LNCAP (cell line): ENCODE measurements around the gene STK31.

Source experiments
- TF ChIP-seq, protein P1 (sequence below): fragments of 450-650 bp; IDR thresholded peaks from 2 replicates; pipeline ENCODE4 v1.5.1; 2017; ENCODE audit warnings: mild to moderate bottlenecking

Gene STK31

DNA sequence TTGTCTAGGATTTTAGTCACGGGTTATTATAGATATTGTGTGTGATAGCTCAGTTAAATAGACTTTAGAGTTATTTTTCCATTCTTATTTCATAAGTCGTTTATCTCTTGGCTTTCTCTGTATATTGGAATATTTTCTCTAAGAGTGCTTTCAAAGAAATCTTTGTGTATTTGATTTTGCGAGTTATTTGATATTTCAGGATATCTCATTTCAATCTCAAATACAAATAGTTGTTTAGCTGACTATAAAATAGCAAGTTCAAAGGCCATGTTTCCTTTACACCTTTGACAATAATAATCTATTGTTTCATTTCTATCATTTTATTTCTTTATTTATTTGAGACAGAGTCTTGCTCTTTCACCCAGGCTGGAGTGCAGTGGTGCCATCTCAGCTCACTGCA is 55.9 kb downstream of the STK31 start:
- TF ChIP-seq, protein P1, sequence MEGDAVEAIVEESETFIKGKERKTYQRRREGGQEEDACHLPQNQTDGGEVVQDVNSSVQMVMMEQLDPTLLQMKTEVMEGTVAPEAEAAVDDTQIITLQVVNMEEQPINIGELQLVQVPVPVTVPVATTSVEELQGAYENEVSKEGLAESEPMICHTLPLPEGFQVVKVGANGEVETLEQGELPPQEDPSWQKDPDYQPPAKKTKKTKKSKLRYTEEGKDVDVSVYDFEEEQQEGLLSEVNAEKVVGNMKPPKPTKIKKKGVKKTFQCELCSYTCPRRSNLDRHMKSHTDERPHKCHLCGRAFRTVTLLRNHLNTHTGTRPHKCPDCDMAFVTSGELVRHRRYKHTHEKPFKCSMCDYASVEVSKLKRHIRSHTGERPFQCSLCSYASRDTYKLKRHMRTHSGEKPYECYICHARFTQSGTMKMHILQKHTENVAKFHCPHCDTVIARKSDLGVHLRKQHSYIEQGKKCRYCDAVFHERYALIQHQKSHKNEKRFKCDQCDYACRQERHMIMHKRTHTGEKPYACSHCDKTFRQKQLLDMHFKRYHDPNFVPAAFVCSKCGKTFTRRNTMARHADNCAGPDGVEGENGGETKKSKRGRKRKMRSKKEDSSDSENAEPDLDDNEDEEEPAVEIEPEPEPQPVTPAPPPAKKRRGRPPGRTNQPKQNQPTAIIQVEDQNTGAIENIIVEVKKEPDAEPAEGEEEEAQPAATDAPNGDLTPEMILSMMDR = no peak

DNA sequence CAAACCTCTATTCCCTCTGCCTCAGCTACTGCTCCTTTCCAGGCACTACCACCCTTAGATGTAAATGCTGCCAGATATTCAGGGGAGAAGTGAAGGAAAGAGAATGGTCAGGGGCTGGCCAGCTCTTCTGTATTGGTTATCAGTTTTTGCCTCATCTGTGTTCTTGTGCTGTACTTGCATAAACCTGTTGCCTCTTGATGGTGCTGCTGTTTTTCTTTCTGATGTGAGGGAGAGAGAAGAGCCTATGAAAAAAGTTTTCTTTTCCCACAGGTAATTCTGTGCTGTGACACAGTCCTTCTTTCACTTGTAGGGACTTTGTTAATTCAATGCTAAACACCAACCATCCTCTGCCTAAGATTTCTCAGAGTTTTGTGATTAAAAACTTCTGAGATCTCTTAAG is 57.5 kb downstream of the STK31 start:
- TF ChIP-seq, protein P1 = no peak

DNA sequence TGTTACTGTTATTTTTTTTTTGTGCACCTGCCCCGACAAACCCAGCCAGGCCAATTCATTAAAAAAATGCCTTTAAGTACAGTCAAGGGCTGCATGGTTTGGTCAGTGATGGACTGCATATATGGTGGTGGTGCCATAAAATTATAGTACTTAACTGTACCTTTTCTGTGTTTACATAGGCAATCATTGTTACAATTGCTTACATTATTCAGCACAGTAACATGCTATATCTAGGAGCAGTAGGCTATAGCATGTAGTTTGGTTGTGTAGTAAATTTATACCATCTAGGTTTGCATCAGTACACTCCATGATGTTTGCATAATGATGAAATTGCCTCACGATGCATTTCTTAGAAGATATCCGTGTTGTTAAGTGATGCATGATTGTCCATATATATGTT is 58.0 kb downstream of the STK31 start:
- TF ChIP-seq, protein P1 = no peak

DNA sequence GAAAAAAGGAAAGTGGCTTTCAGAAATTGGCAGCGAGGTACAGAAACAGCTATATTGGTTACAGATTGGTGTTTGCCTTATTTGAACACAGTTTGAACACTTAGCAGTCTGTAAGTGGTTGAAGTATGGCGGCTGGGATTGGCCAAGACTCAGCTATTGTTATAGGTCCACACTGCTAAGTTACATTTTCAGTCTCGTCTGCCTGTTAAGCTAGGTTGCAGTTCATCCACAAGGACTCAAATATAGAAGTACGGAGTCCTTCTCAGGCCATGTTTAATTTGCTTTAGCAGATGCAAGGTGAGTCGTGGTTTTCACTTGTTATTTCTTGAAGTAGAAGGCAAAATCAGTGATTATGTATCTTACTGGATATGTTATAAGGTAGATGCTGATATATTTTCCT is 73.1 kb downstream of the STK31 start:
- TF ChIP-seq, protein P1 = no peak

DNA sequence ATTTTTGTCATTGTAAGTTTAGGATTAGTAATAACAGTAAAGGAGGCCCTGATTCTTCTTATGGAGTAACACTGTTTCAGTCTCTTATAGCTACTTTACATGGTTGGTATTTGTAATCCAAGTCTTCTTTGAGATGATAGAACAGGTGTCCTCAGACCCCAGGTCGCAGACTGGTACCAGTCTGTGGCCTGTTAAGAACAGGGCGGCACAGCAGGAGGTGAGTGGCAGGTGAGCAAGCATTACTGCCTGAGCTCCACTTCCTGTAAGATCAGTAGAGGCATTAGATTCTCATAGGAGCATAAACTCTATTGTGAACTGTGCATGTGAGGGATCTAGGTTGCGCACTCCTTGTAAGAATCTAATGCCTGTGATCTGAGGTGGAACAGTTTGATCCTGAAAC is 77.3 kb downstream of the STK31 start:
- TF ChIP-seq, protein P1 = no peak

DNA sequence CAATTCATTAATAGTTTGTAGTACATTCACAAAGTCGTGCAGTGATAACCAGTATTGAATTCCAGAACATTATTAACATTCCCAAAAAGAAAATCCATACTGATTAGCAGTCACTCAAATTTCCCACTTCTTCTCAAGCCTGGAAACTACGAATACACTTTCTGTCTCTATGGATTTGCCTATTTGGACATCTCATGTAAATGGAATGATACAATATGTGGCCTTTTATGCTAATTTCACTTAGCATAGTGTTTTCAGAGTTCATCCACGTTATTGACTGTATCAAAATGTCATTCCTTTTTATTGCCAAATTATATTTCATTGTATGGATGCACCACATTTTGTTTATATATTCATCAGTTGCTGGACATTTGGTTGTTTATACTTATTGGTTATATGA is 78.8 kb downstream of the STK31 start:
- TF ChIP-seq, protein P1 = no peak

DNA sequence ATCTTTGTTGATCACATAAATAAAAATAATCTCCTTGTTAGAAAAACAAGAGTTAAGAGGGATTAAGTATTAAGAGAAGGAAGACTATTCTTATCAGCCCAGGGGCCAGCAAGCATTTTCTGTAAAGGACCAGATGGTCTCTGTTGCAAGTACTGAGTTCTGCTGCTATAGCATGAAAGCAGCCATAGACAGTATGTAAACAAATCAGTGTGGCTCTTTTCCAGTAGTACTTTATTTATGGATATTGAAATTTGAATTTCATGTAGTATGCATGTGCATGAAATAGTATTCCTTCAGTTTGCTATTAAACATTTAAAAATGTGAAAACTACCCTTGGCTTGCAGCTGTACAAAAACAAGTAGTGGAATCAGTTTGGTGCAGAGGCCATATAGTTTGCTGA is 81.7 kb downstream of the STK31 start:
- TF ChIP-seq, protein P1 = no peak

DNA sequence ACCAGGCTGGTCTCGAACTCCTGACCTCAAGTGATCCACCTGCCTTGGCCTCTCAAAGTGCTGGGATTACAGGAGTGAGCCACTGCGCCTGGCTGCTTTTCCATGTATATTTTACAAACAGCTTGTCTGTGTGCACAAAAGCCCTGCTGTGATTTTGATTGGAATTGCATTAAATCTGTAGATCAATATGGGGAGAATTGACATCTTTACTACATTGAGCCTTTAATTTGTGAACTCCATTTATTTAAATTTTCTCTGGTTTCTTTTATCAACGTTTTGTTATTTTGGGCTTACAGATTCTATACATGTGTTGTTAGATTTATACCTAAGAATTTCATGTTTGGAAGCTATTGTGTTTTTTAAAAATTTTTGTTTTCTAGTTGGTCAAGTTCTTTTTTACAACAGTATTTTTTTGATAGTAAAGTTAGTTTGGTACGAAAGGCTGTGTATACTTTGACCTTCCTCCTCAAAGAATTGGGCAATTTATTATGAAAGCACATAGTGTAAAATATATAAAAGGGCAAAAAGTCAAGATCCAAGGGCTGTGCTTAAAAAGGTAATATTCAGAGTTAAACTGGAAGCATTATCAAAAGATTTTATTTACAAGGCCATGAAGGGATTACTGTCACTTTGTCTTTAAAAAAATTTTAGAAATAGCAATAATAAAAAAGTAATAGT is 92.8 kb downstream of the STK31 start:
- TF ChIP-seq, protein P1 = no peak
